RPMI8226 (cell line): ENCODE results near the gene UMPS.
"Not testable (repeated sequence)": the region's sequence is repeated elsewhere in the genome, so short reads cannot be mapped to it uniquely, and the experiment has no call there.

ENCODE experiments used
- DNase-seq: peaks from one replicate; pipeline ENCODE4 v3.0.0-alpha.2; 2015

The UMPS gene

GRCh38 chr3:124707656-124708062, 22.6 kb upstream of the UMPS start:
- DNase-seq: no peak

- no peak for DNase-seq
Observed at GRCh38 chr3:124714223-124714853, 15.9 kb upstream of the UMPS start.

GRCh38 chr3:124722589-124722988, 7.7 kb upstream of the UMPS start:
- DNase-seq: no peak

GRCh38 chr3:124730941-124731297, 667 bp downstream of the UMPS start:
- peak; percentile 20 for DNase-seq

- no peak for DNase-seq
Observed at GRCh38 chr3:124731760-124732159, 1.5 kb downstream of the UMPS start.

- DNase-seq: no peak
Observed at GRCh38 chr3:124741027-124741426, 10.8 kb downstream of the UMPS start.

- DNase-seq: no peak
Observed at GRCh38 chr3:124745756-124746155, 15.5 kb downstream of the UMPS start.

- DNase-seq: no peak
Observed at GRCh38 chr3:124747111-124747981, 17.1 kb downstream of the UMPS start.

- DNase-seq: no peak
Observed at GRCh38 chr3:124748560-124749198, 18.4 kb downstream of the UMPS start.

- DNase-seq: not testable (repeated sequence)
Observed at GRCh38 chr3:124749877-124750276, 19.6 kb downstream of the UMPS start.

GRCh38 chr3:124751501-124751900, 21.2 kb downstream of the UMPS start:
- DNase-seq: no peak

- DNase-seq: no peak
Observed at GRCh38 chr3:124752051-124752450, 21.8 kb downstream of the UMPS start.

GRCh38 chr3:124757926-124758325, 27.7 kb downstream of the UMPS start:
- not testable (repeated sequence) for DNase-seq

GRCh38 chr3:124758851-124759635, 28.8 kb downstream of the UMPS start:
- DNase-seq: no peak

GRCh38 chr3:124759666-124760401, 29.6 kb downstream of the UMPS start:
- DNase-seq: no peak

GRCh38 chr3:124760601-124761000, 30.3 kb downstream of the UMPS start:
- no peak for DNase-seq

GRCh38 chr3:124761250-124761796, 31.1 kb downstream of the UMPS start:
- peak; percentile 84 for DNase-seq

GRCh38 chr3:124761935-124762660, 31.8 kb downstream of the UMPS start:
- DNase-seq: no peak

- no peak for DNase-seq
Observed at GRCh38 chr3:124762661-124763011, 32.4 kb downstream of the UMPS start.

- no peak for DNase-seq
Observed at GRCh38 chr3:124763206-124763605, 33.0 kb downstream of the UMPS start.

- DNase-seq: no peak
Observed at GRCh38 chr3:124763644-124764358, 33.5 kb downstream of the UMPS start.
